Measurements from ENCODE around the gene ST3GAL6.

DNA sequence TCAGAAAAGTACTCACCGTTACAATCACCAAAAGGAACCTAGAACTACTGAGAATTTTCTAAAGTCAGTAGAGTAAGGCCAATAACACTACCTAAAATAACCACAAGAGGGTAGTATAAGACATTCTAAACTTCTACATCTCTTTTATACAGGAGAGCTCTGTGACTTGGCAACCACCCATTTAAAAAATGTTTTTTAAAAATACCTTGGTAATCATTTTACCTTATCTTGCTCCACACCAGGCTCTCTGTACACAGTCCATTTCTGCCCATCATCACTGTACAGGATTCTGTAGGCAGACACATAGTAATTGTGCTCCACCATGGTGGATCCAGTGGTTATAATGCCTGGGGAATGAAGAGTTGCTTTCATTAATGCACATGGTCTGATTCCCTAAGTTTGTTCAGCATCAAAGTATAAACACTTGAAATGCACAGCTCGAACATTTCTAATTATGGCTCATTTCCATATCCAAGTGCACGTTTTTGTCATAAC is 54.5 kb downstream of the ST3GAL6 start:
- TF ChIP-seq POLR2A (IDR thresholded peaks at IDR 0.05), result no peak
- TF ChIP-seq, protein P1, sequence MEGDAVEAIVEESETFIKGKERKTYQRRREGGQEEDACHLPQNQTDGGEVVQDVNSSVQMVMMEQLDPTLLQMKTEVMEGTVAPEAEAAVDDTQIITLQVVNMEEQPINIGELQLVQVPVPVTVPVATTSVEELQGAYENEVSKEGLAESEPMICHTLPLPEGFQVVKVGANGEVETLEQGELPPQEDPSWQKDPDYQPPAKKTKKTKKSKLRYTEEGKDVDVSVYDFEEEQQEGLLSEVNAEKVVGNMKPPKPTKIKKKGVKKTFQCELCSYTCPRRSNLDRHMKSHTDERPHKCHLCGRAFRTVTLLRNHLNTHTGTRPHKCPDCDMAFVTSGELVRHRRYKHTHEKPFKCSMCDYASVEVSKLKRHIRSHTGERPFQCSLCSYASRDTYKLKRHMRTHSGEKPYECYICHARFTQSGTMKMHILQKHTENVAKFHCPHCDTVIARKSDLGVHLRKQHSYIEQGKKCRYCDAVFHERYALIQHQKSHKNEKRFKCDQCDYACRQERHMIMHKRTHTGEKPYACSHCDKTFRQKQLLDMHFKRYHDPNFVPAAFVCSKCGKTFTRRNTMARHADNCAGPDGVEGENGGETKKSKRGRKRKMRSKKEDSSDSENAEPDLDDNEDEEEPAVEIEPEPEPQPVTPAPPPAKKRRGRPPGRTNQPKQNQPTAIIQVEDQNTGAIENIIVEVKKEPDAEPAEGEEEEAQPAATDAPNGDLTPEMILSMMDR (IDR thresholded peaks at IDR 0.05), result peak in 5 of 7 experiments; percentile 59 to 85 (median 78)
